WTC11 (cell line): Measurements from ENCODE around the gene NUAK1. TPM values are rescaled to one million over a fixed set of nuclear protein-coding genes. Genes with fewer than 3 reads are reported as not detected.

Experiments
- ATAC-seq: fragments of 200-7000 bp; cut with Tn5 transposase; 2 replicates; pipeline ENCODE4 v1.10.0; 2021; ENCODE audit warnings: mild to moderate bottlenecking, moderate library complexity
- CTCF ChIA-PET: fragments of 300-600 bp; sonication (Branson Sonifier 250); formaldehyde crosslinking; loops from one replicate; lab custom pipeline; 2021; ENCODE audit warnings: antibody characterized with exemption; lab: Charles Lee
- POLR2A ChIA-PET: fragments of 350-600 bp; sonication (Branson Sonifier 250); formaldehyde crosslinking; loops from one replicate; lab custom pipeline; 2021; ENCODE audit warnings: antibody characterized with exemption; lab: Charles Lee
- DNase-seq: peaks from one replicate; pipeline ENCODE4 v3.0.0; 2021; ENCODE audit warnings: low spot score
- H3K27ac Mint-ChIP-seq: 2 replicates; pipeline ENCODE4 v1.8.0; 2021; ENCODE audit warnings: mixed read lengths
- H3K27me3 Mint-ChIP-seq: 2 replicates; pipeline ENCODE4 v1.8.0; 2021; ENCODE audit warnings: low read depth, mild to moderate bottlenecking, moderate library complexity, mixed read lengths
- H3K36me3 Mint-ChIP-seq: 2 replicates; pipeline ENCODE4 v1.8.0; 2021; ENCODE audit warnings: mixed read lengths
- H3K4me1 Mint-ChIP-seq: 2 replicates; pipeline ENCODE4 v1.8.0; 2022; ENCODE audit warnings: mixed read lengths
- H3K4me3 Mint-ChIP-seq: 2 replicates; pipeline ENCODE4 v1.8.0; 2021; ENCODE audit warnings: mild to moderate bottlenecking, moderate library complexity, mixed read lengths
- H3K9me3 Mint-ChIP-seq: 2 replicates; pipeline ENCODE4 v1.8.0; 2021; ENCODE audit warnings: mixed read lengths
- E2F4 ChIP-seq: sonication (generic); formaldehyde crosslinking; IDR thresholded peaks from 2 replicates; pipeline ENCODE4 v1.8.1; 2022; ENCODE audit warnings: low read depth, mild to moderate bottlenecking, moderate library complexity, missing genetic modification reagents, borderline replicate concordance
- ELF4 ChIP-seq: sonication (generic); formaldehyde crosslinking; IDR thresholded peaks from 2 replicates; pipeline ENCODE4 v1.8.1; 2022; ENCODE audit warnings: low read depth, mild to moderate bottlenecking, moderate library complexity, missing genetic modification reagents
- ETV6 ChIP-seq: sonication (generic); formaldehyde crosslinking; IDR thresholded peaks from 2 replicates; pipeline ENCODE4 v1.8.1; 2022; ENCODE audit warnings: mild to moderate bottlenecking, missing genetic modification reagents
- HMGA2 ChIP-seq: fragments of 250-450 bp; sonication (Bioruptor Pico); IDR thresholded peaks from 2 replicates; pipeline ENCODE4 v1.4.0; 2021; ENCODE audit warnings: mild to moderate bottlenecking, moderate library complexity
- TCF7 ChIP-seq: sonication (generic); formaldehyde crosslinking; IDR thresholded peaks from 2 replicates; pipeline ENCODE4 v1.8.0; 2022; ENCODE audit warnings: mild to moderate bottlenecking, low read depth, missing genetic modification reagents, moderate library complexity
- TEAD4 ChIP-seq: sonication (generic); formaldehyde crosslinking; IDR thresholded peaks from 2 replicates; pipeline ENCODE4 v1.8.0; 2022; ENCODE audit warnings: mild to moderate bottlenecking, missing genetic modification reagents
- ZBTB43 ChIP-seq: sonication (generic); formaldehyde crosslinking; IDR thresholded peaks from 2 replicates; pipeline ENCODE4 v1.8.1; 2023; ENCODE audit warnings: mild to moderate bottlenecking, missing genetic modification reagents
- ZNF219 ChIP-seq: sonication (generic); formaldehyde crosslinking; IDR thresholded peaks from 2 replicates; pipeline ENCODE4 v1.8.0; 2023; ENCODE audit warnings: missing genetic modification reagents, mild to moderate bottlenecking, borderline replicate concordance
- ZNF512 ChIP-seq: sonication (generic); formaldehyde crosslinking; IDR thresholded peaks from 2 replicates; pipeline ENCODE4 v1.8.1; 2022; ENCODE audit warnings: missing genetic modification reagents, borderline replicate concordance
- total RNA-seq: library from RNA; stranded (reverse); gene quantifications from 3 replicates; pipeline ENCODE4 v1.2.3, GENCODE V29; 2021
- TF ChIP-seq, protein P1 (sequence below): sonication (generic); formaldehyde crosslinking; IDR thresholded peaks from 2 replicates; pipeline ENCODE4 v1.8.0; 2022; ENCODE audit warnings: mild to moderate bottlenecking, missing genetic modification reagents
- TF ChIP-seq, protein P2 (sequence below): sonication (generic); formaldehyde crosslinking; IDR thresholded peaks from 2 replicates; pipeline ENCODE4 v1.8.0; 2023; ENCODE audit warnings: missing genetic modification reagents, mild to moderate bottlenecking, borderline replicate concordance
- TF ChIP-seq, protein P3 (sequence below): sonication (generic); formaldehyde crosslinking; IDR thresholded peaks from 2 replicates; pipeline ENCODE4 v1.8.1; 2022; ENCODE audit warnings: low read depth, missing genetic modification reagents, borderline replicate concordance
- TF ChIP-seq, protein P4 (sequence below): sonication (generic); formaldehyde crosslinking; IDR thresholded peaks from 2 replicates; pipeline ENCODE4 v1.8.0; 2022; ENCODE audit warnings: mild to moderate bottlenecking, missing genetic modification reagents
- TF ChIP-seq, protein P5 (sequence below): sonication (generic); formaldehyde crosslinking; IDR thresholded peaks from 2 replicates; pipeline ENCODE4 v1.8.1; 2023; ENCODE audit warnings: mild to moderate bottlenecking, missing genetic modification reagents, moderate library complexity

NUAK1 gene
- total RNA-seq, 1 experiment from 2014 or later = 15.9 TPM

GRCh38 chr12:106101803-106102202 is 37.0 kb downstream of the NUAK1 start:
- peaks cover 45% of the 10 kb centered on the region for H3K4me1 Mint-ChIP-seq
- POLR2A ChIA-PET = no interaction called here
- CTCF ChIA-PET = no interaction called here
- ATAC-seq (no peak), DNase-seq (no peak)
- peaks cover 4% of the 10 kb centered on the region for H3K9me3 Mint-ChIP-seq
- peaks cover 25% of the 10 kb centered on the region for H3K36me3 Mint-ChIP-seq
- TF ChIP-seq ELF4 (CRISPR knock-in tag) (no peak), TEAD4 (CRISPR knock-in tag) (no peak), HMGA2 (CRISPR knock-in tag) (no peak), ETV6 (CRISPR knock-in tag) (no peak), ZBTB43 (CRISPR knock-in tag) (no peak), ZNF512 (CRISPR knock-in tag) (no peak), TCF7 (CRISPR knock-in tag) (no peak), E2F4 (CRISPR knock-in tag) (no peak), ZNF219 (CRISPR knock-in tag) (no peak)
- TF ChIP-seq, protein P1, sequence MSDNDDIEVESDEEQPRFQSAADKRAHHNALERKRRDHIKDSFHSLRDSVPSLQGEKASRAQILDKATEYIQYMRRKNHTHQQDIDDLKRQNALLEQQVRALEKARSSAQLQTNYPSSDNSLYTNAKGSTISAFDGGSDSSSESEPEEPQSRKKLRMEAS (CRISPR knock-in tag) = no peak
- TF ChIP-seq, protein P2, sequence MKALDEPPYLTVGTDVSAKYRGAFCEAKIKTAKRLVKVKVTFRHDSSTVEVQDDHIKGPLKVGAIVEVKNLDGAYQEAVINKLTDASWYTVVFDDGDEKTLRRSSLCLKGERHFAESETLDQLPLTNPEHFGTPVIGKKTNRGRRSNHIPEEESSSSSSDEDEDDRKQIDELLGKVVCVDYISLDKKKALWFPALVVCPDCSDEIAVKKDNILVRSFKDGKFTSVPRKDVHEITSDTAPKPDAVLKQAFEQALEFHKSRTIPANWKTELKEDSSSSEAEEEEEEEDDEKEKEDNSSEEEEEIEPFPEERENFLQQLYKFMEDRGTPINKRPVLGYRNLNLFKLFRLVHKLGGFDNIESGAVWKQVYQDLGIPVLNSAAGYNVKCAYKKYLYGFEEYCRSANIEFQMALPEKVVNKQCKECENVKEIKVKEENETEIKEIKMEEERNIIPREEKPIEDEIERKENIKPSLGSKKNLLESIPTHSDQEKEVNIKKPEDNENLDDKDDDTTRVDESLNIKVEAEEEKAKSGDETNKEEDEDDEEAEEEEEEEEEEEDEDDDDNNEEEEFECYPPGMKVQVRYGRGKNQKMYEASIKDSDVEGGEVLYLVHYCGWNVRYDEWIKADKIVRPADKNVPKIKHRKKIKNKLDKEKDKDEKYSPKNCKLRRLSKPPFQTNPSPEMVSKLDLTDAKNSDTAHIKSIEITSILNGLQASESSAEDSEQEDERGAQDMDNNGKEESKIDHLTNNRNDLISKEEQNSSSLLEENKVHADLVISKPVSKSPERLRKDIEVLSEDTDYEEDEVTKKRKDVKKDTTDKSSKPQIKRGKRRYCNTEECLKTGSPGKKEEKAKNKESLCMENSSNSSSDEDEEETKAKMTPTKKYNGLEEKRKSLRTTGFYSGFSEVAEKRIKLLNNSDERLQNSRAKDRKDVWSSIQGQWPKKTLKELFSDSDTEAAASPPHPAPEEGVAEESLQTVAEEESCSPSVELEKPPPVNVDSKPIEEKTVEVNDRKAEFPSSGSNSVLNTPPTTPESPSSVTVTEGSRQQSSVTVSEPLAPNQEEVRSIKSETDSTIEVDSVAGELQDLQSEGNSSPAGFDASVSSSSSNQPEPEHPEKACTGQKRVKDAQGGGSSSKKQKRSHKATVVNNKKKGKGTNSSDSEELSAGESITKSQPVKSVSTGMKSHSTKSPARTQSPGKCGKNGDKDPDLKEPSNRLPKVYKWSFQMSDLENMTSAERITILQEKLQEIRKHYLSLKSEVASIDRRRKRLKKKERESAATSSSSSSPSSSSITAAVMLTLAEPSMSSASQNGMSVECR (CRISPR knock-in tag) = no peak
- TF ChIP-seq, protein P3, sequence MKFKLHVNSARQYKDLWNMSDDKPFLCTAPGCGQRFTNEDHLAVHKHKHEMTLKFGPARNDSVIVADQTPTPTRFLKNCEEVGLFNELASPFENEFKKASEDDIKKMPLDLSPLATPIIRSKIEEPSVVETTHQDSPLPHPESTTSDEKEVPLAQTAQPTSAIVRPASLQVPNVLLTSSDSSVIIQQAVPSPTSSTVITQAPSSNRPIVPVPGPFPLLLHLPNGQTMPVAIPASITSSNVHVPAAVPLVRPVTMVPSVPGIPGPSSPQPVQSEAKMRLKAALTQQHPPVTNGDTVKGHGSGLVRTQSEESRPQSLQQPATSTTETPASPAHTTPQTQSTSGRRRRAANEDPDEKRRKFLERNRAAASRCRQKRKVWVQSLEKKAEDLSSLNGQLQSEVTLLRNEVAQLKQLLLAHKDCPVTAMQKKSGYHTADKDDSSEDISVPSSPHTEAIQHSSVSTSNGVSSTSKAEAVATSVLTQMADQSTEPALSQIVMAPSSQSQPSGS (CRISPR knock-in tag) = no peak
- TF ChIP-seq, protein P4, sequence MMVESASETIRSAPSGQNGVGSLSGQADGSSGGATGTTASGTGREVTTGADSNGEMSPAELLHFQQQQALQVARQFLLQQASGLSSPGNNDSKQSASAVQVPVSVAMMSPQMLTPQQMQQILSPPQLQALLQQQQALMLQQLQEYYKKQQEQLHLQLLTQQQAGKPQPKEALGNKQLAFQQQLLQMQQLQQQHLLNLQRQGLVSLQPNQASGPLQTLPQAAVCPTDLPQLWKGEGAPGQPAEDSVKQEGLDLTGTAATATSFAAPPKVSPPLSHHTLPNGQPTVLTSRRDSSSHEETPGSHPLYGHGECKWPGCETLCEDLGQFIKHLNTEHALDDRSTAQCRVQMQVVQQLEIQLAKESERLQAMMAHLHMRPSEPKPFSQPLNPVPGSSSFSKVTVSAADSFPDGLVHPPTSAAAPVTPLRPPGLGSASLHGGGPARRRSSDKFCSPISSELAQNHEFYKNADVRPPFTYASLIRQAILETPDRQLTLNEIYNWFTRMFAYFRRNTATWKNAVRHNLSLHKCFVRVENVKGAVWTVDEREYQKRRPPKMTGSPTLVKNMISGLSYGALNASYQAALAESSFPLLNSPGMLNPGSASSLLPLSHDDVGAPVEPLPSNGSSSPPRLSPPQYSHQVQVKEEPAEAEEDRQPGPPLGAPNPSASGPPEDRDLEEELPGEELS (CRISPR knock-in tag) = no peak
- TF ChIP-seq, protein P5, sequence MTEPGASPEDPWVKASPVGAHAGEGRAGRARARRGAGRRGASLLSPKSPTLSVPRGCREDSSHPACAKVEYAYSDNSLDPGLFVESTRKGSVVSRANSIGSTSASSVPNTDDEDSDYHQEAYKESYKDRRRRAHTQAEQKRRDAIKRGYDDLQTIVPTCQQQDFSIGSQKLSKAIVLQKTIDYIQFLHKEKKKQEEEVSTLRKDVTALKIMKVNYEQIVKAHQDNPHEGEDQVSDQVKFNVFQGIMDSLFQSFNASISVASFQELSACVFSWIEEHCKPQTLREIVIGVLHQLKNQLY (CRISPR knock-in tag) = no peak
- H3K27ac Mint-ChIP-seq = peak overlapping the region; percentile 39; the same call in 1 of the 2 replicates
- H3K4me3 Mint-ChIP-seq = no peak overlapping the region
- no peaks in the 10 kb centered on the region for H3K27me3 Mint-ChIP-seq
